Common myeloid progenitor, CD34-positive (primary cell): Measurements from ENCODE around the gene JUP.
A peak's percentile ranks its signal among the peaks of the same experiment; 100 is the strongest.

ENCODE experiments used
- CTCF ChIA-PET: fragments of 350-600 bp; sonication (Branson Sonifier 250); formaldehyde crosslinking; loops from one replicate; lab custom pipeline; 2021; ENCODE audit warnings: antibody characterized with exemption; lab: Charles Lee
- POLR2A ChIA-PET: fragments of 350-600 bp; sonication (Branson Sonifier 250); formaldehyde crosslinking; loops from one replicate; lab custom pipeline; 2021; ENCODE audit warnings: antibody characterized with exemption; lab: Charles Lee
- DNase-seq, 3 donors: peaks; one replicate each; pipeline versions ENCODE4 v3.0.0 to v3.0.0-alpha.2; 2013
- H3K27ac ChIP-seq, 2 experiments: 1 replicate in 1 of 2; 2 replicates in 1 of 2; pipeline ENCODE4 v1.7.0; 2013; ENCODE audit warnings: inconsistent platforms in 2 of 2, low read length in 2 of 2, mild to moderate bottlenecking in 2 of 2, low read depth in 1 of 2, moderate library complexity in 1 of 2; ENCODE audit not compliant: severe bottlenecking in 2 of 2, insufficient read depth in 1 of 2, poor library complexity in 1 of 2
- H3K27me3 ChIP-seq, 5 experiments: replicated peaks in 2 of 5; 1 replicate in 3 of 5; 2 replicates in 2 of 5; pipeline versions ENCODE4 v1.6.1 to v1.7.0; 2013; ENCODE audit warnings: low read length in 4 of 5, mild to moderate bottlenecking in 2 of 5, moderate library complexity in 2 of 5, inconsistent platforms in 1 of 5; ENCODE audit not compliant: insufficient read depth in 5 of 5, control insufficient read depth in 4 of 5
- H3K36me3 ChIP-seq, 4 experiments: 1 replicate in 2 of 4; 2 replicates in 2 of 4; pipeline versions ENCODE4 v1.6.1 to v1.7.0; 2013; ENCODE audit warnings: low read length in 3 of 4, control low read depth in 1 of 4, mild to moderate bottlenecking in 1 of 4; ENCODE audit not compliant: control insufficient read depth in 4 of 4, insufficient read depth in 4 of 4
- H3K4me1 ChIP-seq, 4 experiments: 1 replicate in 3 of 4; 2 replicates in 1 of 4; pipeline versions ENCODE4 v1.6.1 to v1.7.1; 2013; ENCODE audit warnings: low read length in 3 of 4, mild to moderate bottlenecking in 3 of 4, control low read depth in 1 of 4, inconsistent platforms in 1 of 4, moderate library complexity in 1 of 4; ENCODE audit not compliant: control insufficient read depth in 4 of 4, insufficient read depth in 4 of 4; ENCODE audit errors: control extremely low read depth in 1 of 4
- H3K4me3 ChIP-seq, 7 experiments: 1 replicate in 4 of 7; 2 replicates in 3 of 7; pipeline versions ENCODE4 v1.5.1 to v1.7.0; 2013; ENCODE audit warnings: mild to moderate bottlenecking in 7 of 7, low read length in 6 of 7, moderate library complexity in 6 of 7, inconsistent platforms in 2 of 7, low read depth in 2 of 7, control low read depth in 1 of 7; ENCODE audit not compliant: insufficient read depth in 4 of 7, control insufficient read depth in 1 of 7; ENCODE audit errors: extremely low read depth in 1 of 7
- H3K9me3 ChIP-seq, 5 experiments: 1 replicate in 4 of 5; 2 replicates in 1 of 5; pipeline versions ENCODE4 v1.6.1 to v1.7.1; 2013; ENCODE audit warnings: low read length in 4 of 5, mild to moderate bottlenecking in 2 of 5, inconsistent platforms in 1 of 5, low read depth in 1 of 5, moderate library complexity in 1 of 5; ENCODE audit not compliant: control insufficient read depth in 4 of 5, insufficient read depth in 2 of 5; ENCODE audit errors: control extremely low read depth in 1 of 5
- WGBS: methylation state at CpG from one replicate; pipeline ENCODE4 v1.1.5; 2013; ENCODE audit not compliant: insufficient coverage; 5-methylcytosine and 5-hydroxymethylcytosine counted together

The JUP gene

DNA sequence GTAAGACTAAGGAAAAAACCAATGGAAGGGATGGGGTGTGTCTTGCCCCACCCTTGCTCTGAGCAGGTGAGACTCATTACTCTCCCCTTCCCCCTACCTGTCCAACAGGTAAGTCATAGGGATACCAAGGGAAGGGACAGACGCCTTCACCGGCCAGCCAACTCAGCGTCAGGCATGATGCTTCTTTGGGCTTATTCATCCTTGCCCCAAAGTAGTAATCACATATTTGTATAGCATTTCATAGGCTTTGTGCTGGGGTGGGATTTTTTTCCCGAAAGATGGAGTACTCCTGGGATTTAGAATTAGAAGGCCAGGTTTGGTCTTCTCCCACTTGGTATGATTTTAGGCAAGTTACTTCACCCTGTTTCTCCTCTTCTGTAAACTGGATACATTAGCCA lies 509 bp upstream of the JUP start:
- peak overlapping the region in 1 of 7 experiments; percentile 10 for H3K4me3 ChIP-seq
- ChIA-PET CTCF (interaction anchor here (0.7 to 5.1 kb wide), 17 partner anchors 8 to 97 kb away, joined by 3 to 42 read pairs (median 4); no protein-coding TSS in a partner anchor), POLR2A (interaction anchor here (0.7 to 3.7 kb wide), 13 partner anchors 7 to 1647 kb away, joined by 3 to 40 read pairs (median 4); partner anchors contain the start of genes CASC3 and P3H4)
- WGBS: no CpG with 5 or more reads among the region's 4 CpGs
- H3K4me1 ChIP-seq: peaks cover 17 to 77% (median 59%) of the 10 kb centered on the region in 4 experiments
- no peaks in the 10 kb centered on the region for H3K27me3 ChIP-seq
- peaks cover 0 to 4% (median 0%) of the 10 kb centered on the region in 4 experiments for H3K36me3 ChIP-seq
- DNase-seq: no peak
- no peak overlapping the region for H3K27ac ChIP-seq
- no peaks in the 10 kb centered on the region for H3K9me3 ChIP-seq

DNA sequence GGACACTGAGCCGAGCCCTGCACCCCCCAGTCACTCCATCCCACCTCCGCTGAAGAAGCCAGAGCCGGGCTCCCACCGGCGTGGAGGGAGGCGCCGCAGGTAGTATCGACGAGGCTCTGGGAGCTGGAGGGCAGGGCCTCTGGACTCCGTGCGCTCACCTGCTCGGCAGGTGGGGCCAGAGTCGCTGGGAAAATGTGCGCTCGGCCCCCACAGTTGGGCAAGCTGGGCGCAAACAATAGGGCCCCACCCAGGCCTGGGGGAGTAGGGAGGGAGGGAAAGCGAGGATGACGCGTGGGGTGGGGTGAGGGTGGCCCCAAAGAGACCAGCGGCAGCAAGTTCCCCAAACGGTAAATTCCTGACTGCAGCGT lies 668 bp downstream of the JUP start:
- Histone ChIP-seq H3K4me3 (peak overlapping the region; percentile 72 to 91 (median 89)), H3K27ac (peak overlapping the region; percentile 72 to 82), H3K9me3 (no peaks in the 10 kb centered on the region), H3K4me1 (peaks cover 17 to 81% (median 69%) of the 10 kb centered on the region in 4 experiments), H3K27me3 (no peaks in the 10 kb centered on the region), H3K36me3 (peaks cover 0 to 4% (median 0%) of the 10 kb centered on the region in 4 experiments)
- WGBS: 0% methylated on average over 9 of the region's 22 CpGs
- CTCF ChIA-PET: interaction anchor here (0.7 to 5.1 kb wide), 14 partner anchors 8 to 129 kb away, joined by 3 to 42 read pairs (median 5); partner anchors contain the start of gene P3H4
- no peak for DNase-seq
- POLR2A ChIA-PET: interaction anchor here (0.9 to 3.7 kb wide), 17 partner anchors 8 to 97 kb away, joined by 3 to 40 read pairs (median 4); partner anchors contain the start of genes HAP1 and KLHL11

DNA sequence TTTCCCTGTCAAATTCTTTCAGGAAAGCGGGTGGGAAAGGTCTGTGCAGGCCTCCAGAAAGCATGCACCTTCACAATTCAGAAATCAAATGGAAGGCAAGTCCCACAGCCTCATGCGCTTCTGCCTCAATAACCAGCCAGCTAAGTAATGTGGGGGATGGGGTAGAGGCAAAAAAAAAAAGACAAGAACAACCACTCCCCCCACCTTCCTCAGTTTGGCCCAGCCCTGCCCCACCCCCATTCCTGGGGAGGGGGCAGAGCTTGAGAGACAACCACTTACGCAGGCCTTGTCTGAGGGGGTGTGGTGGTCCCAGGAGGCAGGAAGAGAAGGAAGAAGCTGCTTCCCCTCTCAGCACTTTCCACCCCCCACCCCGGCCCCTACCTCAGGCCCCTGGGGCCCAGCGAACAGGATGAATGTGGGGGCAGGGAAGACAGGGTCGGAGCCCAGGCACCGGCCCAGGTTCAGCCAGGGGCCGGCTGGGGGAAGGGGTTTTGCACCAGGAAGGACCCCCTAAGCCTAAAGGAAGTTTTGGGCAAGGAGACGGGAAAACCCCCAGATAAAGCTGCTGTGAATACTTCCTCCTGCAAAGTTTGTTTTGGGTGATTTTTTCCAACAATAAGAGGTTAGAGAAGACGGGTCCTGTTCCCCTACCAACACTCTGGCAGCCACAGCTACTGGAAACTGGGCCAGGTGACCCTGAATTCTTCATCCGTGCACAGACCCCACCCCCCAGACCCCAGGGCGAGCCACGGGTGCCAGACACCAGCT lies 1.2 kb downstream of the JUP start:
- peak; percentile 82 to 98 (median 98) for DNase-seq
- ChIA-PET CTCF (interaction anchor here (0.7 to 5.1 kb wide), 12 partner anchors 7 to 130 kb away, joined by 3 to 42 read pairs (median 6); partner anchors contain the start of gene P3H4), POLR2A (interaction anchor here (0.9 to 3.7 kb wide), 11 partner anchors 8 to 80 kb away, joined by 3 to 40 read pairs (median 5); partner anchors contain the start of genes HAP1 and KLHL11)
- 0% methylated on average over 3 of the region's 13 CpGs for WGBS
- Histone ChIP-seq H3K9me3 (no peaks in the 10 kb centered on the region), H3K4me1 (peaks cover 17 to 77% (median 69%) of the 10 kb centered on the region in 4 experiments), H3K27ac (peak overlapping the region; percentile 72 to 82), H3K36me3 (peaks cover 0 to 4% (median 0%) of the 10 kb centered on the region in 4 experiments), H3K4me3 (peak overlapping the region; percentile 72 to 91 (median 89)), H3K27me3 (no peaks in the 10 kb centered on the region)

DNA sequence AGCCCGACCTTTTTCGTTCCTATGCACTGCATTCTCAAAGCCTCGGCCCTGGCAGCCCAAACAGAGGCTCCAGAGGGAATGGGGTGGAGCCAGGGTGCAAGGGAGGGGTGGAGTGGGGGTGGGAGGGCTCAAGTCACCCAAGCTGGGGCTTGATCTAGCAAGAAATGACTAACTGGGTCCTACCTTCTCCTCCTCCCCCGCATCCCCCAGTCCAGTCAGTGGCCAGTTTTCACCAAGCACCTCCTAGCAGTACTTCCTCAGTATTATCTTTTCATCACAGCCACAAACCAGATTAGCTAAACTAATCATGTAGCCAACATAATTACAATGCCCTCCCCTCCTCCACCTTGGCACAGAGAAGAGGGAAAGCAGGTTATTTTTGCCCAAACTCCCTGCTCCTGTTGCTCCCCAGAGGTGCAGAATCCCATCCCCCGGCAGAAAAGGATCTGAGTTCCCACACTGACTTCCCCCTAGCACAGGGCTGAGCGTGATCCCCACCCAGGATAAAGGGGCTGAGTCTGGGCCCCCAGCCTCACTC lies 2.2 kb downstream of the JUP start:
- WGBS: 6% methylated on average over 5 of the region's 6 CpGs
- peaks cover 0 to 4% (median 0%) of the 10 kb centered on the region in 4 experiments for H3K36me3 ChIP-seq
- H3K9me3 ChIP-seq: no peaks in the 10 kb centered on the region
- peak; percentile 40 to 74 (median 70) for DNase-seq
- ChIA-PET POLR2A (interaction anchor here (1.2 to 3.7 kb wide), 2 partner anchors 10 to 17 kb away, joined by 4 to 26 read pairs; no protein-coding TSS in a partner anchor), CTCF (interaction anchor here (0.7 to 4.0 kb wide), 11 partner anchors 10 to 88 kb away, joined by 3 to 42 read pairs (median 4); partner anchors contain the start of gene P3H4)
- peaks cover 15 to 81% (median 74%) of the 10 kb centered on the region in 4 experiments for H3K4me1 ChIP-seq
- H3K27ac ChIP-seq: peak overlapping the region in 1 of 2 experiments; percentile 82
- H3K4me3 ChIP-seq: peak overlapping the region in 6 of 7 experiments; percentile 79 to 91 (median 90)
- H3K27me3 ChIP-seq: no peaks in the 10 kb centered on the region

DNA sequence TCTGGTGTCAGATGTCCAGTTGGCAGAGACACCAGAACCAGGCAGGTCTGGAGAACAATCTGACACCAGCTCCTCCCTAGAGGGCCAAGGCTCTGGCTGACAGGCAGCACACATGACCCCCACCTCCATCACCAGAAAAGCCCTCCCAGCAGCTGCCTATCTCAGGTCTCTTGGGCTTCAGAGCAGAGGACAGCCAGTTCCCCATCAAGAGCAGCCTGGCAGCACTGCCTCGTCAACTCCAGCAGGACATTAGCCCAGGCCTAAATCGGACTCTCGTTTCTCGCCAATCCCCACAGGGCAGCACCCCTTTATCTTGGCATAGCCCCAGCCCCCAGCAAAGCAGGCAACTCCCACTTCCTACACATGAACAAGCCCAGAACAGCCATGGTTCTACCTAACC lies 4.4 kb downstream of the JUP start:
- Histone ChIP-seq H3K4me1 (peaks cover 6 to 76% (median 73%) of the 10 kb centered on the region in 4 experiments), H3K4me3 (peak overlapping the region in 1 of 7 experiments; percentile 42), H3K36me3 (peaks cover 0 to 12% (median 2%) of the 10 kb centered on the region in 4 experiments), H3K27me3 (no peaks in the 10 kb centered on the region), H3K27ac (no peak overlapping the region), H3K9me3 (no peaks in the 10 kb centered on the region)
- CTCF ChIA-PET: interaction anchor here (0.9 to 2.3 kb wide), 5 partner anchors 17 to 47 kb away, joined by 3 to 7 read pairs (median 4); no protein-coding TSS in a partner anchor
- DNase-seq: no peak
- 80% methylated on average over 2 of the region's 4 CpGs for whole genome bisulfite sequencing
- POLR2A ChIA-PET: interaction anchor here (0.6 to 0.9 kb wide), 2 partner anchors 18 to 1046 kb away, joined by 3 to 4 read pairs; no protein-coding TSS in a partner anchor

DNA sequence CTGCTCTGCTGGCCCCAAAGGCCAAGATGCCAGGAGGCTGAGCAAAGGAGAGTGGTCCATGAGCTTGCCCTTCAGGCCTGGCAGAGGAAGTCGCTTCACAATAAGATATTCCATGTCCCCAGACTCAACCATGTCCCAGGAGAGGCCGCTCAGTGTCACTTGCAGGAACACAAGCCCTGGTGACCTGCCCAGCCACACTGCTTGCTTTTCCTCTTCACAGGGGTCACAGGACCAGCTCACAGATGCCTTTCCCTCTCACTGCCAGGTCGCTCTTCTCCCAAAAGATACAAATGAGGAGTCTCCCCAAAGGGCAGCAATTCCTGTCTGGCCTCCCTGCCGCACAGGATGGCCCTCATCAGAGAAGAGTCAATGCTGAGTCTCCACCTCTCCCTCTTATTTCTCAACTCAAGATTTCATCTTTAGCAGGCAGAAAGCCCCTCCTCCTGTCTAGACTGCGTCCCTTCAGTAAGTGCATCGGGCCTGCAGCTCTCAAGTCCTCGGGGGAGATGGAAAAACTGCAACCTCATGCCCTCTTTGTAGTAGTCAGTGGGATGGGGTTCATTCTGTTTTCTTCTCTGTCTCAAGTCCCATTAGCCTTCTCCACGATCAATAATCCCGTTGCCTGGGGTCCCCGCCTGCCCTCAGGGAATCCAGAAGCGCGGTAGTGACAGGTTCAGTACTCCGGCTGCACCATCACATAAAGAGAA lies 5.0 kb downstream of the JUP start:
- Histone ChIP-seq H3K36me3 (peaks cover 0 to 15% (median 2%) of the 10 kb centered on the region in 4 experiments), H3K4me1 (peaks cover 3 to 78% (median 74%) of the 10 kb centered on the region in 4 experiments), H3K4me3 (no peak overlapping the region), H3K9me3 (no peaks in the 10 kb centered on the region), H3K27me3 (no peaks in the 10 kb centered on the region), H3K27ac (no peak overlapping the region)
- DNase-seq: peak in 1 of 3 donors; percentile 40
- ChIA-PET POLR2A (interaction anchor here (0.6 to 0.9 kb wide), 2 partner anchors 19 to 1045 kb away, joined by 3 to 4 read pairs; no protein-coding TSS in a partner anchor), CTCF (interaction anchor here (0.7 to 2.3 kb wide), 8 partner anchors 12 to 98 kb away, joined by 3 to 10 read pairs (median 4); no protein-coding TSS in a partner anchor)
- WGBS: 78% methylated on average over 13 of the region's 13 CpGs
